Measurements from ENCODE around the gene ATXN7L1.

- no peak for TF ChIP-seq CTCF (IDR thresholded peaks at IDR 0.05)
- no peak for TF ChIP-seq MAX (CRISPR knock-in tag; IDR thresholded peaks at IDR 0.05)
- TF ChIP-seq CBFB (CRISPR knock-in tag; IDR thresholded peaks at IDR 0.05; ENCODE audit: low read depth), result no peak
- TF ChIP-seq CREB1 (CRISPR knock-in tag; IDR thresholded peaks at IDR 0.05), result no peak
- no peak for TF ChIP-seq IRF2 (CRISPR knock-in tag; IDR thresholded peaks at IDR 0.05; ENCODE audit: borderline replicate concordance, low read depth)
- no peak for TF ChIP-seq SP1 (CRISPR knock-in tag; conservative IDR thresholded peaks at IDR 0.05)
- TF ChIP-seq PRDM15 (CRISPR knock-in tag; IDR thresholded peaks at IDR 0.05), result no peak
- no peak for TF ChIP-seq NR1H2 (CRISPR knock-in tag; IDR thresholded peaks at IDR 0.05)
Measured at GRCh38 chr7:105878746-105879605, 2.6 kb upstream of the ATXN7L1 start.
